Chondrocyte (in vitro differentiated cells): Measurements from ENCODE around the gene UNC13B. TPM values are rescaled to one million over a fixed set of nuclear protein-coding genes. Genes with fewer than 3 reads are reported as not detected.

ENCODE experiments used
- DNase-seq: peaks from one replicate; pipeline ENCODE4 v3.0.0; 2021; ENCODE audit warnings: mixed read lengths, low spot score
- H3K27ac Mint-ChIP-seq: one replicate; pipeline ENCODE4 v1.8.0; 2021; ENCODE audit warnings: mild to moderate bottlenecking, moderate library complexity, mixed read lengths; ENCODE audit not compliant: unreplicated experiment
- H3K27me3 Mint-ChIP-seq: 2 replicates; pipeline ENCODE4 v1.8.0; 2021; ENCODE audit warnings: low read depth, mixed read lengths
- H3K36me3 Mint-ChIP-seq: 2 replicates; pipeline ENCODE4 v1.8.0; 2021; ENCODE audit warnings: low read depth, mixed read lengths
- H3K4me1 Mint-ChIP-seq: 2 replicates; pipeline ENCODE4 v1.8.0; 2021; ENCODE audit warnings: low read depth, mild to moderate bottlenecking, mixed read lengths
- H3K4me3 Mint-ChIP-seq: one replicate; pipeline ENCODE4 v1.8.0; 2021; ENCODE audit warnings: mild to moderate bottlenecking, moderate library complexity, mixed read lengths; ENCODE audit not compliant: unreplicated experiment
- H3K9me3 Mint-ChIP-seq: 2 replicates; pipeline ENCODE4 v1.8.0; 2021; ENCODE audit warnings: low read depth, mixed read lengths
- CTCF ChIP-seq: fragments of 200-600 bp; sonication (generic); IDR thresholded peaks from 2 replicates; pipeline ENCODE4 v1.5.0; 2021; ENCODE audit warnings: antibody characterized with exemption, mild to moderate bottlenecking, moderate library complexity
- total RNA-seq: library from RNA; stranded (reverse); gene quantifications from 3 replicates; pipeline ENCODE4 v1.2.1, GENCODE V29; 2021

The UNC13B gene
- total RNA-seq, 1 donor from 2014 or later = 32.8 TPM

GRCh38 chr9:35254984-35255857 lies 93.4 kb downstream of the UNC13B start:
- Mint-ChIP-seq H3K36me3 (peaks cover under 1% of the 10 kb centered on the region), H3K9me3 (no peaks in the 10 kb centered on the region), H3K27ac (no peak overlapping the region), H3K27me3 (no peaks in the 10 kb centered on the region), H3K4me1 (peaks cover 18% of the 10 kb centered on the region), H3K4me3 (no peak overlapping the region)
- DNase-seq = no peak
- no peak for TF ChIP-seq CTCF

- no peak for DNase-seq
- Mint-ChIP-seq H3K9me3 (no peaks in the 10 kb centered on the region), H3K36me3 (peaks cover 3% of the 10 kb centered on the region), H3K4me3 (no peak overlapping the region), H3K4me1 (peaks cover 18% of the 10 kb centered on the region), H3K27ac (no peak overlapping the region), H3K27me3 (no peaks in the 10 kb centered on the region)
- TF ChIP-seq CTCF = no peak
Measured at GRCh38 chr9:35257986-35258659, 96.3 kb downstream of the UNC13B start.

GRCh38 chr9:35258660-35259474 lies 97.1 kb downstream of the UNC13B start:
- Mint-ChIP-seq H3K36me3 (peaks cover 3% of the 10 kb centered on the region), H3K27me3 (no peaks in the 10 kb centered on the region), H3K4me3 (no peak overlapping the region), H3K4me1 (peaks cover 18% of the 10 kb centered on the region), H3K27ac (no peak overlapping the region), H3K9me3 (no peaks in the 10 kb centered on the region)
- no peak for DNase-seq
- TF ChIP-seq CTCF = peak; percentile 87

- TF ChIP-seq CTCF = no peak
- Mint-ChIP-seq H3K4me3 (no peak overlapping the region), H3K27ac (no peak overlapping the region), H3K4me1 (peaks cover 18% of the 10 kb centered on the region), H3K27me3 (no peaks in the 10 kb centered on the region), H3K9me3 (no peaks in the 10 kb centered on the region), H3K36me3 (peaks cover 6% of the 10 kb centered on the region)
- DNase-seq = no peak
Measured at GRCh38 chr9:35260186-35260585, 98.4 kb downstream of the UNC13B start.

- TF ChIP-seq CTCF = no peak
- H3K36me3 Mint-ChIP-seq = peaks cover 6% of the 10 kb centered on the region
- H3K4me3 Mint-ChIP-seq = no peak overlapping the region
- no peaks in the 10 kb centered on the region for H3K9me3 Mint-ChIP-seq
- peaks cover 2% of the 10 kb centered on the region for H3K4me1 Mint-ChIP-seq
- no peak for DNase-seq
- no peak overlapping the region for H3K27ac Mint-ChIP-seq
- no peaks in the 10 kb centered on the region for H3K27me3 Mint-ChIP-seq
Measured at GRCh38 chr9:35262064-35262463, 100.3 kb downstream of the UNC13B start.
